ENCODE results near the gene KDM6A.

- TF ChIP-seq, protein P1, sequence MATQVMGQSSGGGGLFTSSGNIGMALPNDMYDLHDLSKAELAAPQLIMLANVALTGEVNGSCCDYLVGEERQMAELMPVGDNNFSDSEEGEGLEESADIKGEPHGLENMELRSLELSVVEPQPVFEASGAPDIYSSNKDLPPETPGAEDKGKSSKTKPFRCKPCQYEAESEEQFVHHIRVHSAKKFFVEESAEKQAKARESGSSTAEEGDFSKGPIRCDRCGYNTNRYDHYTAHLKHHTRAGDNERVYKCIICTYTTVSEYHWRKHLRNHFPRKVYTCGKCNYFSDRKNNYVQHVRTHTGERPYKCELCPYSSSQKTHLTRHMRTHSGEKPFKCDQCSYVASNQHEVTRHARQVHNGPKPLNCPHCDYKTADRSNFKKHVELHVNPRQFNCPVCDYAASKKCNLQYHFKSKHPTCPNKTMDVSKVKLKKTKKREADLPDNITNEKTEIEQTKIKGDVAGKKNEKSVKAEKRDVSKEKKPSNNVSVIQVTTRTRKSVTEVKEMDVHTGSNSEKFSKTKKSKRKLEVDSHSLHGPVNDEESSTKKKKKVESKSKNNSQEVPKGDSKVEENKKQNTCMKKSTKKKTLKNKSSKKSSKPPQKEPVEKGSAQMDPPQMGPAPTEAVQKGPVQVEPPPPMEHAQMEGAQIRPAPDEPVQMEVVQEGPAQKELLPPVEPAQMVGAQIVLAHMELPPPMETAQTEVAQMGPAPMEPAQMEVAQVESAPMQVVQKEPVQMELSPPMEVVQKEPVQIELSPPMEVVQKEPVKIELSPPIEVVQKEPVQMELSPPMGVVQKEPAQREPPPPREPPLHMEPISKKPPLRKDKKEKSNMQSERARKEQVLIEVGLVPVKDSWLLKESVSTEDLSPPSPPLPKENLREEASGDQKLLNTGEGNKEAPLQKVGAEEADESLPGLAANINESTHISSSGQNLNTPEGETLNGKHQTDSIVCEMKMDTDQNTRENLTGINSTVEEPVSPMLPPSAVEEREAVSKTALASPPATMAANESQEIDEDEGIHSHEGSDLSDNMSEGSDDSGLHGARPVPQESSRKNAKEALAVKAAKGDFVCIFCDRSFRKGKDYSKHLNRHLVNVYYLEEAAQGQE (IDR thresholded peaks at IDR 0.05; ENCODE audit: insufficient read depth in 1 of 2, low read depth in 2 of 2, low read length in 1 of 2) = no peak
- TF ChIP-seq, protein P2, sequence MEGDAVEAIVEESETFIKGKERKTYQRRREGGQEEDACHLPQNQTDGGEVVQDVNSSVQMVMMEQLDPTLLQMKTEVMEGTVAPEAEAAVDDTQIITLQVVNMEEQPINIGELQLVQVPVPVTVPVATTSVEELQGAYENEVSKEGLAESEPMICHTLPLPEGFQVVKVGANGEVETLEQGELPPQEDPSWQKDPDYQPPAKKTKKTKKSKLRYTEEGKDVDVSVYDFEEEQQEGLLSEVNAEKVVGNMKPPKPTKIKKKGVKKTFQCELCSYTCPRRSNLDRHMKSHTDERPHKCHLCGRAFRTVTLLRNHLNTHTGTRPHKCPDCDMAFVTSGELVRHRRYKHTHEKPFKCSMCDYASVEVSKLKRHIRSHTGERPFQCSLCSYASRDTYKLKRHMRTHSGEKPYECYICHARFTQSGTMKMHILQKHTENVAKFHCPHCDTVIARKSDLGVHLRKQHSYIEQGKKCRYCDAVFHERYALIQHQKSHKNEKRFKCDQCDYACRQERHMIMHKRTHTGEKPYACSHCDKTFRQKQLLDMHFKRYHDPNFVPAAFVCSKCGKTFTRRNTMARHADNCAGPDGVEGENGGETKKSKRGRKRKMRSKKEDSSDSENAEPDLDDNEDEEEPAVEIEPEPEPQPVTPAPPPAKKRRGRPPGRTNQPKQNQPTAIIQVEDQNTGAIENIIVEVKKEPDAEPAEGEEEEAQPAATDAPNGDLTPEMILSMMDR (IDR thresholded peaks at IDR 0.05) = no peak
These were observed 190.5 kb downstream of the KDM6A start for GRCh38 chrX:45063319-45064095.
